Activated CD8-positive, alpha-beta memory T cell treated with anti-CD3 and anti-CD28 coated beads, Interleukin-2, amount 10 ng/mL, durations not matched to agents 7 days and 5 days (primary cell): ENCODE results near the gene TPST2. TPM values are rescaled to one million over a fixed set of nuclear protein-coding genes. Genes with fewer than 3 reads are reported as not detected.

Experiments
- ATAC-seq: fragments of 150-1000 bp; cut with Tn5 transposase; one replicate; pipeline ENCODE4 v1.10.0; 2021; ENCODE audit warnings: moderate library complexity
- CTCF ChIA-PET: fragments of 350-600 bp; sonication (Branson Sonifier 250); formaldehyde crosslinking; loops from one replicate; lab custom pipeline; 2021; ENCODE audit warnings: antibody characterized with exemption; lab: Charles Lee
- DNase-seq: peaks from one replicate; pipeline ENCODE4 v3.0.0-alpha.2; 2020
- H3K27ac Mint-ChIP-seq: one replicate; pipeline ENCODE4 v1.8.0; 2021; ENCODE audit warnings: mild to moderate bottlenecking, mixed read lengths
- H3K27me3 Mint-ChIP-seq: one replicate; pipeline ENCODE4 v1.8.0; 2021; ENCODE audit warnings: mixed read lengths
- H3K36me3 Mint-ChIP-seq: one replicate; pipeline ENCODE4 v1.8.0; 2021; ENCODE audit warnings: mild to moderate bottlenecking, mixed read lengths
- H3K4me1 Mint-ChIP-seq: one replicate; pipeline ENCODE4 v1.8.0; 2021; ENCODE audit warnings: mixed read lengths
- H3K4me3 Mint-ChIP-seq: one replicate; pipeline ENCODE4 v1.8.0; 2021; ENCODE audit warnings: mild to moderate bottlenecking, moderate library complexity, mixed read lengths
- H3K9me3 Mint-ChIP-seq: one replicate; pipeline ENCODE4 v1.8.0; 2022; ENCODE audit warnings: low read depth, mixed read lengths
- total RNA-seq, 2 experiments: library from RNA; stranded (reverse); gene quantifications; one replicate each; pipeline ENCODE4 v1.2.3, GENCODE V29; 2021

TPST2 gene
- total RNA-seq, 2 experiments from 2014 or later = 61.6 to 81.6 TPM

DNA sequence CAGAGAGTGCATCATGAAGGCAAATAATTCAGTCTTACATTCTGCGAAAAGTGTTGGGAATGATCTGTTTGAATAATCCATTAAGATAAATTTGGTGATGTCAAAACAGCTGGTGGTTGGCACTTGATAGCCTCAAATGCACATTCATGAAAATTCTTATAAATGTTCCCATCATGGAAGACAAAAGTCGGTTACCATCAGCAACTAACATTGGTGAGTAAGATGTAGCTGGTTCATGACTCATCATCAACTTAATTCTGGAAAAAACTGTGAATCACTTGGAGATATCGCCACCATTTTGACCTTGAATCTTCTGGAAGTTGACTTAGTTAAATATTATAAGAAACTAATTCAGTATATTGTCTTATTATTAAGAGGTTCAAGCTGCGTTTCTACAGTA is 16.7 kb upstream of the TPST2 start:
- Mint-ChIP-seq H3K27ac (no peak overlapping the region), H3K4me3 (no peak overlapping the region), H3K27me3 (peaks cover 6% of the 10 kb centered on the region), H3K4me1 (peaks cover 42% of the 10 kb centered on the region), H3K9me3 (no peaks in the 10 kb centered on the region), H3K36me3 (peaks cover 4% of the 10 kb centered on the region)
- DNase-seq (no peak), ATAC-seq (no peak)
- CTCF ChIA-PET = interaction anchor here (0.7 to 1.0 kb wide), 2 partner anchors 14 to 50 kb away, joined by 3 read pairs; no protein-coding TSS in a partner anchor

DNA sequence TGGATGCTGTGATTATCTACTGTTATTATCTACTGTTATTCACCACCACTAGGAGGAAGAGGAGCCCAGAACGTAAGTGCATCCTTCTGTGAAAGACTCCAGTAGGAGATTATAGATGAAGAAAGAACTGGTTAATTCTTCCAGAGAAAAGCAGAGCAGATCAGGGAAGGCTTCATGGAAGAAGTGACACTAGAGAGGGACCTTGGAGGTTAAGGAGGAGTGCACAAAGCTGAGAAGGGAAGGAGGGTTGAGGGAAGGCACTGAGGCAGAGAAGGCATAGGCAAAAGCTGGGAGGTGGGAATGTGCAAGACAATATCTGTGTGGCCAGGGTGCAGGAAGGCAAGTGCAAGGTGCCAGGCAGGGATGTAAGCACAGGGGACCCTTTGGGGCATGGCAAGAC is 14.4 kb upstream of the TPST2 start:
- Mint-ChIP-seq H3K36me3 (peaks cover 4% of the 10 kb centered on the region), H3K9me3 (no peaks in the 10 kb centered on the region), H3K4me1 (peaks cover 27% of the 10 kb centered on the region), H3K27ac (no peak overlapping the region), H3K4me3 (no peak overlapping the region), H3K27me3 (peaks cover 6% of the 10 kb centered on the region)
- DNase-seq (no peak), ATAC-seq (no peak)
- CTCF ChIA-PET = interaction anchor here (1.1 to 1.7 kb wide), 3 partner anchors 8 to 101 kb away, joined by 3 to 5 read pairs (median 4); no protein-coding TSS in a partner anchor

DNA sequence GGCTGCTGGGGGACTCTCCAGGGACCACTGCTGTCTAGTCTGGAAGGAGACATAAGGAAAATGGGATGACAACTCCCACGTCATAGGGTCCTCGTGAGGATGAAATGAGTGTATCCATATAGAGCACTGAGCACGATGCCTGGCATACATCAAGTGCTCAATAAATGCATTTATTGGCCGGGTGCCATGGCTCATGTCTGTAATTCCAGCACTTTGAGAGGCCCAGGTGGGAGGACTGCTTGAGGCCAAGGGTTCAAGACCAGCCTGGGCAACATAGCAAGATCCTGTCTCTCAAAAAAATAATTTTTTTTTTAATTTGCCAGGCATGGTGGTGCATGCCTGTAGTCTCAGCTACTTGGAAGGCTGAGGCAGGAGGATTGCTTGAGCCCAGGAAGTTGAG is 12.2 kb upstream of the TPST2 start:
- DNase-seq (no peak), ATAC-seq (no peak)
- Mint-ChIP-seq H3K9me3 (no peaks in the 10 kb centered on the region), H3K4me1 (peaks cover 35% of the 10 kb centered on the region), H3K27me3 (no peaks in the 10 kb centered on the region), H3K36me3 (no peaks in the 10 kb centered on the region), H3K4me3 (no peak overlapping the region), H3K27ac (no peak overlapping the region)
- CTCF ChIA-PET = no interaction called here

DNA sequence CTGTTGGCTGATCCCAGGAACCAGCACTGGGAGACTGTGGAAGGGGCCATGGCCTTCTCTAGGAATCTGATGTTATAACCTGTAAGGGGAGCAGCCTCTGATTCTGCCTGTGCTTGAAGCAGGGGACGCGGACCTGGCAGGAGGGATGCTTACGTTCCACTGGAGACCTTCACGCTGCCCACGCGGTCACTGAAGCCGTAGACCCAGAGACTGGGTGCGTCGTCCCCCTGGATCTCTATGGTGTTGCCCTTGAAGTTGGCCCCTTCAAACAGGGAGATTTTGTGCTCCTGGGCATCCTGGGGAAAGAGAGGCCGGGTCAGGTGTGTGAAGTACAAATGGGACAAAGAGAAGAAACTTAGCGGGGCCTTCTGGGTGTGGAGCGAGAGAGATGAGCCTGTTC is 11.8 kb upstream of the TPST2 start:
- DNase-seq = no peak
- CTCF ChIA-PET = no interaction called here
- Mint-ChIP-seq H3K27me3 (no peaks in the 10 kb centered on the region), H3K4me3 (no peak overlapping the region), H3K36me3 (no peaks in the 10 kb centered on the region), H3K9me3 (no peaks in the 10 kb centered on the region), H3K27ac (no peak overlapping the region), H3K4me1 (peaks cover 39% of the 10 kb centered on the region)
- no peak for ATAC-seq

DNA sequence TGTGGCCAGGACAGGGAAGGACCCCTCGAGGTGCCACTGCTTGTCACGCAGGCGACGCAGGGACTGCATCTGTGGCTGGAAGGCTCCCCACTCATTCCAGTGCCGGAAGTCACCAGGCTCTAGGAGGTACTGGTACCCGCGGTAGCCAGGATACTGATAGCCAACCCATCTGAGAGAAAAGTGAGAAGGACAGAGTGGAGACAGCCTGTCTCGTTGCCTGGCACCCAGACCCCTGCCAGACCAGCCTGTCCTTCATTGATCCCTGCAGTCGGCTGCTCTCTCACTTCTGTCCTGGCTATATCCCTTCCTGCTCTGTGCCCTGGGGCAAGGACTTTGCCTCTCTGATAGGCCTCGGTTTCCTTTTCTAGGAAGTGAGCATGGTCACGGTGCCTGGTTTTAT is 9.6 kb upstream of the TPST2 start:
- ATAC-seq = no peak
- H3K4me1 Mint-ChIP-seq = peaks cover 42% of the 10 kb centered on the region
- no peak overlapping the region for H3K27ac Mint-ChIP-seq

DNA sequence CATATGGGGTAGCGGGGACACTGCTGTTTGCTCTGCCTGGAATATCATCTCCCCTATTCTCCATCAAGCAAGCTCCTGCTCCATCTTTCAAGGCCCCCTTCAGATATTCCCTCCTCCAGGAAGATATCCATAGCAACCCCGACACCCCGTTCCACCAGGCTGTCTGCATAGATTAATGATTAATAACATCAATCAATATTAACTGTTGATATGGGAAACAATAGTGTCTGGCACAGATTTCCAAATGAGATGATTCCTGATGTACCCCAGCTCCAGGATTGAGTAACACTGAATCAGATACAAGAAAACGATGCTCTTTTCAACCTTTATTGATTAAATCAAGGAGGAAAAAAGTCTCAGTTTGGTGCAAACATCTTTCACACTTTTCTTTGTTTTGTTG is 7.5 kb upstream of the TPST2 start:
- no peaks in the 10 kb centered on the region for H3K36me3 Mint-ChIP-seq
- no peaks in the 10 kb centered on the region for H3K9me3 Mint-ChIP-seq
- H3K4me1 Mint-ChIP-seq = peaks cover 54% of the 10 kb centered on the region
- DNase-seq = no peak
- CTCF ChIA-PET = interaction anchor here (0.7 to 1.5 kb wide), 3 partner anchors 12 to 76 kb away, joined by 3 to 5 read pairs (median 3); no protein-coding TSS in a partner anchor
- H3K4me3 Mint-ChIP-seq = no peak overlapping the region
- no peaks in the 10 kb centered on the region for H3K27me3 Mint-ChIP-seq
- H3K27ac Mint-ChIP-seq = peak overlapping the region; percentile 56
- ATAC-seq = no peak

More for the DNA sequence above, 9.6 kb upstream of the TPST2 start:
- no peak for DNase-seq
- Mint-ChIP-seq H3K27me3 (no peaks in the 10 kb centered on the region), H3K36me3 (no peaks in the 10 kb centered on the region), H3K4me3 (no peak overlapping the region), H3K9me3 (no peaks in the 10 kb centered on the region)
- CTCF ChIA-PET = no interaction called here

DNA sequence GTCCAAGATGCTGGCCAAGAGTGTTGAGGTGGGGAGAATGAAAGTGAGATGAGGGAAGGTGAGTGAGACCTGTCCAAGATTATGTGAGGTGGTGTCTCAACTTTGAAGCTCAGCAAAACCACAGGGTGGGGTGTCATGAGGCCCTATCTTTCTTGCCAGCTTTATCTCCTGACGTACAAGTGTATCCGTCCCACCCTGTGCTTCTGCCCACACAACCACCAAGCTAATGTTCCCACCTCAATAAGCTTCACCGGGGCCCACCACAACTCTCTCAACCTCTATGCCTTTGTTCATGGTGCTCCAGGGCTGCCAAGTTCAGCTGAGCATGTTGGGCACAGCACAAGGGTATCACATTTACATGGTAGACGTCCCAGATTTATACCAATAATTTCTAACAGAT is 7.1 kb upstream of the TPST2 start:
- ATAC-seq (no peak), DNase-seq (peak; percentile 61)
- Mint-ChIP-seq H3K9me3 (no peaks in the 10 kb centered on the region), H3K36me3 (no peaks in the 10 kb centered on the region), H3K27me3 (no peaks in the 10 kb centered on the region), H3K27ac (peak overlapping the region; percentile 56), H3K4me1 (peaks cover 58% of the 10 kb centered on the region), H3K4me3 (no peak overlapping the region)
- CTCF ChIA-PET = interaction anchor here (0.7 to 1.5 kb wide), 6 partner anchors 8 to 118 kb away, joined by 3 to 5 read pairs (median 4); no protein-coding TSS in a partner anchor

DNA sequence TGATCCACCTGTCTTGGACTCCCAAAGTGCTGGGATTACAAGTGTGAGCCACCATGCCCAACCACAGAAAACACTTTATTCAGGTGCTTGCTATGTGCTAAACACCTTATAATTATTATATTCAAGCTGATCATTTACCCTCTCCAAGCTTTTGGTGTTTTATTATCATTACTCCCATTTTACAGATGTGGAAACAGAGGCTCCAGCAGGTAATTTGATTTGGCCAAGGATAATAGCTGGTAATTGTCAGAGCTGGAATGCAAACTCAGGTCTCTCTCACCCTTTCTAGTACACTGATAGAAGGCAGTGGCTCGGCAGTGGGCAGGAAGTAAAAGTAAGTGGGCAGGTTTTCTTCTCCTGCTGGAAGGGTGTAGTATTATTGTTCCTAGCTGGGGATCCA is 3.8 kb upstream of the TPST2 start:
- CTCF ChIA-PET = interaction anchor here (1.7 kb wide), 1 partner anchor 30 kb away, joined by 3 read pairs; no protein-coding TSS in a partner anchor
- no peak for DNase-seq
- Mint-ChIP-seq H3K4me1 (peaks cover 67% of the 10 kb centered on the region), H3K9me3 (no peaks in the 10 kb centered on the region), H3K27ac (peak overlapping the region; percentile 73), H3K27me3 (no peaks in the 10 kb centered on the region), H3K36me3 (peaks cover under 1% of the 10 kb centered on the region), H3K4me3 (no peak overlapping the region)
- no peak for ATAC-seq

DNA sequence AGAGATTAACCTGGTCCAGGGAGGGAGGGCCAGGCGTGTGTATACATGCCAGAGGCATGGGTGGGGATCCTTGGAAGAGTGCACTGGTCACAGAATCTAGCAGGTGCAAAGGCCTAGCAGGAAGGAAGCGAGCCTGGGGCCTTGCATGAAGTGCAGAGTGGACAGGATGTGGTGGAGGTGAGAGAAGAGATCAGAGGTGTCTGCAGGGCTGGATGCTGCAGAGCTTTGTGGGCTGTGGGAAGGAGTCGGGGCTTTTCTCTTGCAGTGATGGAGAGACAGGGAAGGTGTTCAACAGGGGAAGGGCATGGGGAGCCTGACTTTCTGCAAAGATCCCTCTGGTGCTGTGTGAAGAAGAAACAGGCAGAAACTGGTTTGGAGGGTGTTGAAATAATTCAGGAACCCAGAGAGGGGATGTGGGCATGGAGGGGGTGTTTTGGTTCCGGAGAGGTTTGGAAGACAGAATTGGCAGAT is 2.5 kb upstream of the TPST2 start:
- CTCF ChIA-PET = interaction anchor here (0.6 to 1.4 kb wide), 10 partner anchors 12 to 162 kb away, joined by 3 to 7 read pairs (median 4); no protein-coding TSS in a partner anchor
- Mint-ChIP-seq H3K9me3 (no peaks in the 10 kb centered on the region), H3K36me3 (peaks cover 9% of the 10 kb centered on the region), H3K4me1 (peaks cover 67% of the 10 kb centered on the region), H3K27me3 (no peaks in the 10 kb centered on the region), H3K27ac (peak overlapping the region; percentile 83), H3K4me3 (peak overlapping the region; percentile 60)
- DNase-seq (peak; percentile 92), ATAC-seq (peak; percentile 59)

DNA sequence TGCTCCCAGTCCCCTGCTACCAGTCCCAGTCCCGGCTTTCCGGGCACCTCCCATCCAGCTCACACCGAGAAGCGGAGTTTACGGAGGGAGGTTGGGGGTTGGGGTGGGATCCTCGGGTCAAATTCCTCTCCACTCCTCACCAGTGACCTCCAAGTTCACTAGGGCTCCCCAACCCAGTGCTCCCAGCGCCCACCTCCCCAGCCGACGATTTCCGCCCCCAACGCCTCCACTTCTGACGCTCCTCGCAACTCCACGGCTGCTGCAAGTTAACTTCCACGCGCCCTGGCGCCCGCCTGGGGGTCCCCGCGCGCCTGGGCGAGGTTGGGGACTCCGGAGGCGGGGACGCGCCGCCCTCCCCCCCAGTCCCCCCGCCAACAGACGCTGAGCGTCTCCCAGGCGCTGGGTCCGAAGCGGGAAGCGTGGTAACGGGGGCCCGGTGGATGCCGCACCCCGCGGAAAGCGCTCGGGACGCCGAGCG is 526 bp downstream of the TPST2 start:
- peak; percentile 59 for DNase-seq
- H3K27ac Mint-ChIP-seq = peak overlapping the region; percentile 81
- H3K4me3 Mint-ChIP-seq = peak overlapping the region; percentile 87
- peak; percentile 7 for ATAC-seq
- no peaks in the 10 kb centered on the region for H3K27me3 Mint-ChIP-seq
- CTCF ChIA-PET = interaction anchor here (0.7 to 1.5 kb wide), 4 partner anchors 10 to 86 kb away, joined by 3 to 4 read pairs (median 4); no protein-coding TSS in a partner anchor
- peaks cover 80% of the 10 kb centered on the region for H3K4me1 Mint-ChIP-seq
- no peaks in the 10 kb centered on the region for H3K9me3 Mint-ChIP-seq
- H3K36me3 Mint-ChIP-seq = peaks cover 16% of the 10 kb centered on the region

DNA sequence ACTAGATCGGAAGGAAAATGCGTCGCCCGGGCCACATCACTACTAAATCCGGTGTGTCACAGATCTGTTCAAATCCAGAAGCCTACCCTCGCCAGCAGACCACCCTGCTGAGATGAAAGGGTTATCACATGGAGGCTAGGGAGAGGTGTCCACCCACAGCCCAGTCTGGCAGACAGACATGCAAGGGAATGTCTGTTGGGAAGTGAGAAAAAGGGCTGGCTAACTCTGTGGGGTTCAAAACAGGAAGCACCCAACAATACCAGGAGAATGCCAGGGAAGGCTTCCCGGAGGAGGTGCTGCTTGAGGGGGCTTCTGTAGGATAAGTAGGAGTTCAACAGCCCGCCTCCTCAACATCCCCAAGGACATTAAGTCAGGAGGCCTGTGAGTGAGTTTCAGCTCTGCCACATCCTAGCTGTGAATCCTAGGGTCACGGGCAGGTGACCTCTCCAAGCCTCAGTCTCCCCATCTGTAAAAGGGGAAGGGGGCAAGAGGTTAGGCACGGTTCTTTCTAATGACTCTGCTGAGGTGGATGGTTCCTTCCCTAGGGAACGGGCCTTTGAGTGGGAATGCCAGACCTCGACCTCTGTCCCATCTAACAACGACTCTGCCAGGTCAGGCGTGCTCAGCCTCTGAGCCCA is 1.1 kb downstream of the TPST2 start:
- peaks cover 80% of the 10 kb centered on the region for H3K4me1 Mint-ChIP-seq
- no peak for ATAC-seq
- H3K9me3 Mint-ChIP-seq = no peaks in the 10 kb centered on the region
- peaks cover 20% of the 10 kb centered on the region for H3K36me3 Mint-ChIP-seq
- peak overlapping the region; percentile 87 for H3K4me3 Mint-ChIP-seq
- H3K27me3 Mint-ChIP-seq = no peaks in the 10 kb centered on the region
- no peak for DNase-seq
- CTCF ChIA-PET = interaction anchor here (0.7 to 1.5 kb wide), 4 partner anchors 10 to 86 kb away, joined by 3 to 4 read pairs (median 4); no protein-coding TSS in a partner anchor
- H3K27ac Mint-ChIP-seq = peak overlapping the region; percentile 81

DNA sequence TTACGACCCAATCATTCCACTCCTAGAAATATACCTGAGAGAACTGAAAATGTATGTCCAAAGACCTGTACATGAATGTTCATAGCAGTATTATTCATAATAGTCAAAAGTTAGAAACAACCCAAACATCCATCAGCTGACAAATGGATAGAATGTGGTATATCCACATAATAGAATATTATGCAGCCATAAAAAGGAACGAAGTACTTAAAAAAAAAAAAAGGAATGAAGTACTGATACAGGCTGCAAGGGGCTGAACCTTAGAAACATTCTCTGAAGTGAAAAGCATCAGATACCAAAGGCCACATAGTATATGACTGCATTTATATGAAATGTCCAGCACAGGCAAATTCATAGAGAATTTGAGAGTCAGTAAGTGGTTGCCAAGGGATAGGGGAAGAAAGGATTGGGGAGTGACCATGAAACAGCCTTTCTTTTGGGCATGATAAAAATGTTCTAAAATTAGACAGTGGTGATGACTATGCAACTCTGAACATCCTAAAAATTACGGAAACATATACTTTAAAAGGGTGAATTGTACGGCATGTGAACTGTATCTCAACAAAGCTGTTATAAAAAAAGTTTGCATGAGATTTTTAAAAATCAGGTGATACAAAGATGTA is 1.8 kb downstream of the TPST2 start:
- Mint-ChIP-seq H3K36me3 (peaks cover 20% of the 10 kb centered on the region), H3K4me1 (peaks cover 76% of the 10 kb centered on the region), H3K27ac (peak overlapping the region; percentile 81), H3K4me3 (peak overlapping the region; percentile 87), H3K9me3 (no peaks in the 10 kb centered on the region), H3K27me3 (no peaks in the 10 kb centered on the region)
- ATAC-seq (no peak), DNase-seq (no peak)
- CTCF ChIA-PET = interaction anchor here (0.7 to 1.0 kb wide), 2 partner anchors 78 to 85 kb away, joined by 3 read pairs; no protein-coding TSS in a partner anchor

DNA sequence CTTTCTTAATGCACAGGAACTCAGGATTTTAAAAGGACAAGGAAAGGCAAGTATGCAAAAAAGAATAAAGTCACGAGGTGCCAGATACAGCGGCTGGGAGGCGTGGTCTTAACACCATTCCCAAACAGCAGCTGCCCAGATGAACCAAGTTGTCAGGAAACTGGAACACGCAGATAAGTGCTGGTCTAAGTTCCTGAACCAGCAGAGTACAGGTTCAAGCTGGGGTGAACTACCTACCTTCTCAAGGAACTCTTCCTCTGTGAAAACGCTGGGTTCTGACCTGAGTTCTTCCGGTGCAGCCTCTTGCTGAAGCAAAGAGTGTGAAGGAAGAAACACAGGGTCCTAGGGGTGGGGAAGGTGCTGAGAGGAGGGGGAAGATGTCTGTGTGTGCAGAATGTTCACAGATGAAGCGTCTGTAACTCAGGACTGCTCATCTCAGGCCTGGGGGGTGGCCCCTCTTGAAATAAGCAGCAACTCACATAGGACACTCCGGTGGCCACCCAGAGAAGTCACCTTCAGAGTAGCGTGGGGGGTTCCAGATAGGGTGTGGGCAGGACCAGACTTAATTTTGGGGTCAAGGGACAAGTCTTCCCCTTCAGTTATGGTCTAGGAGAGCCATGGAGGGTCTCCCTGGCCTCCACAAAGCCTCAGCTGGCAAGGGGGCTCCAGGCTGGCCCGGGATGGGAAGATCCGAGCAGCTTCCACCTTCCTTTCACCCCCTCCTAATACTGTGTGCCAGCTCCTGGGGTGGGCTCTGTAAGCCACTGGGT is 3.2 kb downstream of the TPST2 start:
- peaks cover 29% of the 10 kb centered on the region for H3K36me3 Mint-ChIP-seq
- no peaks in the 10 kb centered on the region for H3K9me3 Mint-ChIP-seq
- CTCF ChIA-PET = interaction anchor here (0.6 kb wide), 2 partner anchors 39 to 43 kb away, joined by 3 to 4 read pairs; no protein-coding TSS in a partner anchor
- peaks cover 70% of the 10 kb centered on the region for H3K4me1 Mint-ChIP-seq
- no peaks in the 10 kb centered on the region for H3K27me3 Mint-ChIP-seq
- no peak for ATAC-seq
- peak overlapping the region; percentile 76 for H3K27ac Mint-ChIP-seq
- peak; percentile 53 for DNase-seq
- peak overlapping the region; percentile 44 for H3K4me3 Mint-ChIP-seq
